ENCODE measurements around the gene MACF1.
"Not testable (repeated sequence)": the region's sequence is repeated elsewhere in the genome, so short reads cannot be mapped to it uniquely, and the experiment has no call there.

Gene MACF1, protein sequence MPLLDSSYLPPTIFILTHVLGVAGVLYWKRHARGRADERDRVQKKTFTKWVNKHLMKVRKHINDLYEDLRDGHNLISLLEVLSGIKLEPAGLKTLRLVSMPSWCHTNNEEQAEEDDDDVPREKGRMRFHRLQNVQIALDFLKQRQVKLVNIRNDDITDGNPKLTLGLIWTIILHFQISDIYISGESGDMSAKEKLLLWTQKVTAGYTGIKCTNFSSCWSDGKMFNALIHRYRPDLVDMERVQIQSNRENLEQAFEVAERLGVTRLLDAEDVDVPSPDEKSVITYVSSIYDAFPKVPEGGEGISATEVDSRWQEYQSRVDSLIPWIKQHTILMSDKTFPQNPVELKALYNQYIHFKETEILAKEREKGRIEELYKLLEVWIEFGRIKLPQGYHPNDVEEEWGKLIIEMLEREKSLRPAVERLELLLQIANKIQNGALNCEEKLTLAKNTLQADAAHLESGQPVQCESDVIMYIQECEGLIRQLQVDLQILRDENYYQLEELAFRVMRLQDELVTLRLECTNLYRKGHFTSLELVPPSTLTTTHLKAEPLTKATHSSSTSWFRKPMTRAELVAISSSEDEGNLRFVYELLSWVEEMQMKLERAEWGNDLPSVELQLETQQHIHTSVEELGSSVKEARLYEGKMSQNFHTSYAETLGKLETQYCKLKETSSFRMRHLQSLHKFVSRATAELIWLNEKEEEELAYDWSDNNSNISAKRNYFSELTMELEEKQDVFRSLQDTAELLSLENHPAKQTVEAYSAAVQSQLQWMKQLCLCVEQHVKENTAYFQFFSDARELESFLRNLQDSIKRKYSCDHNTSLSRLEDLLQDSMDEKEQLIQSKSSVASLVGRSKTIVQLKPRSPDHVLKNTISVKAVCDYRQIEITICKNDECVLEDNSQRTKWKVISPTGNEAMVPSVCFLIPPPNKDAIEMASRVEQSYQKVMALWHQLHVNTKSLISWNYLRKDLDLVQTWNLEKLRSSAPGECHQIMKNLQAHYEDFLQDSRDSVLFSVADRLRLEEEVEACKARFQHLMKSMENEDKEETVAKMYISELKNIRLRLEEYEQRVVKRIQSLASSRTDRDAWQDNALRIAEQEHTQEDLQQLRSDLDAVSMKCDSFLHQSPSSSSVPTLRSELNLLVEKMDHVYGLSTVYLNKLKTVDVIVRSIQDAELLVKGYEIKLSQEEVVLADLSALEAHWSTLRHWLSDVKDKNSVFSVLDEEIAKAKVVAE (N-terminal part only)

DNA sequence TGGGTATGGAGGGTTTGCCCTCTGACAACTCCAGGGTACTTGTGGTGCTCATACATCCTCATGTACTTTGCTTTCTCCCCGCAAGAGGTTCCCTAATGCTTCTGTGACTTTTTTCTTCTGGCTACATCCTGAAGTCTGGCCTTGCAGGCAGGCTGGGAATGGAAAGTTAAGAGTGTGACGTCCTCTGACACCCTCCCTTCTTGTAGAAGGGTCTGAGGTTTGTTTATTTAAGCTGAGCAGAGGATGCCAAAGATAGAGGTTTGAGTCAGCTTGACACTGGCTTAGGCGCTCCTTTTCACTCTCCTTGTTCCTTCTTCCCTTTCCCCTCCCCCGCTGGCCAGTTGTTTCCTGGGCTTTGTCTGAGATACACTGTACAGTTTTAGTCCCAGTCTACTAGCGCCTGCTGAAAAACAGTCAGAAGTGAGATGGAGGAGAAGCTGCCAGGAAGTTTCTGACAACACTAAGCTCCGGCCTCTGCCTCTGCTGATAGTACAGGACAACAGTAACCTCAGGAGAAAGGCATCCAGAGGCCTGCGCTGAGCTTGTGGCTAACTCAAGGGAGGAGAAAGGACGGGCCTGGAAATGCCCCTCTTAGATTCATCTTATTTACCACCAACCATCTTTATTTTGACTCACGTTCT, at the start of gene MACF1:
Gene MACF1 (plus strand): TSS at position 255 of the 641 bp plus-strand sequence. CDS start 328 bp downstream, at position 583.
- no peak for FAIRE-seq

DNA sequence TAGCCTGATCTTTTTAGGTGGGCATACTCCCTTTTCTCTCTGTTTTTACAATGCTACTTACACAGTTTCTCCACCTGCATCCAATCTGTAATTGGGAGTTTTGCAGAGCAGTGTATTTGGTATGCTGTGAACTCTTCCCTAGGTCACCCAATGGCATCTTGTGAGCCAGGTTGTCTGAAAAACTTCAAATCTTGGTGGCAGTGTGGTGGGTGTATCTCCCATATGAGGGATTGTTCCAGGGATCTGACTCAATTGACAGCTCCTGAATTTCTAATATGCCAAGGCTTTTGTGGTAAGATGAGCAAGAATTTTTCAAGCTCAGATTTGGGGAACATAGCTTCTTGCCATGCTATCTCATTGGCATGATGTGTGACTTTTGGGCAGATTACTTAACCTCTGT, 47.2 kb upstream of the MACF1 start:
- FAIRE-seq: no peak

DNA sequence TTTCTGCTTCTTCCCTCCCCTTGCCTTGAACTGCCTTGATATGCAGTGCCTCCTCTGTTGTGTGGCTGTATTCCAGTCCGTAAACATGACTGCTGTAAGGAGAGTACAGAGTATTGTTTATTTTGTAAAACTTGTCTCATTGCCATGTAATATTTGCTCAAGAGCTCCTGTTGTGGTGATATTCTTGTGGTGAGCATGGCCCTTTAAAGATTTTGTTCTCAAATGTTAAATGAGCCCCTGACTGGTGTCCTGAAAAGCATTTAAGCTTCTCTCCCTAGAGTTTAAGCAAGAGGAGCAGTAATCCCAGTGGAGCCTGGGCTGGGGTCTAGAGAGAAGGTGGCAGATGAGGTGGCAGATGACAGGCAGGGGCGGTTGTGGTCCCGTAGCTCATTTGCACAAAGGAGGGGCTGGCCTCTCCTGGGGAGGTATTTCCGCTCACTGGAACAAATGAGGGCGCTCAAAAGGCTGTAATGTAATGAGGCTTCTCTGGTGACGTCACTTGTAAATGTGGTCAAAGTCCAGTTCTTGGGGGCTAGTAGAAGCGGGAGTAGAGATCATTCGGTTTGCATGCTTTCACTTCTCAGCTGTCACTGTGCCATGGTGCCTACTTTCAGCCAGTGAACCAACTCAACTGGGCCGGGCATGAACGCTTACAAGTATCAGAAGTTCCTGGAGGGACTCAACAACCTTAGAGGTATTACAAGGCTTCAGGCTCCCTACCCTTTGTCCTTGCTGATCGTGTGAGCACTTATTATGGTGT, 46.0 kb upstream of the MACF1 start:
- FAIRE-seq: no peak

DNA sequence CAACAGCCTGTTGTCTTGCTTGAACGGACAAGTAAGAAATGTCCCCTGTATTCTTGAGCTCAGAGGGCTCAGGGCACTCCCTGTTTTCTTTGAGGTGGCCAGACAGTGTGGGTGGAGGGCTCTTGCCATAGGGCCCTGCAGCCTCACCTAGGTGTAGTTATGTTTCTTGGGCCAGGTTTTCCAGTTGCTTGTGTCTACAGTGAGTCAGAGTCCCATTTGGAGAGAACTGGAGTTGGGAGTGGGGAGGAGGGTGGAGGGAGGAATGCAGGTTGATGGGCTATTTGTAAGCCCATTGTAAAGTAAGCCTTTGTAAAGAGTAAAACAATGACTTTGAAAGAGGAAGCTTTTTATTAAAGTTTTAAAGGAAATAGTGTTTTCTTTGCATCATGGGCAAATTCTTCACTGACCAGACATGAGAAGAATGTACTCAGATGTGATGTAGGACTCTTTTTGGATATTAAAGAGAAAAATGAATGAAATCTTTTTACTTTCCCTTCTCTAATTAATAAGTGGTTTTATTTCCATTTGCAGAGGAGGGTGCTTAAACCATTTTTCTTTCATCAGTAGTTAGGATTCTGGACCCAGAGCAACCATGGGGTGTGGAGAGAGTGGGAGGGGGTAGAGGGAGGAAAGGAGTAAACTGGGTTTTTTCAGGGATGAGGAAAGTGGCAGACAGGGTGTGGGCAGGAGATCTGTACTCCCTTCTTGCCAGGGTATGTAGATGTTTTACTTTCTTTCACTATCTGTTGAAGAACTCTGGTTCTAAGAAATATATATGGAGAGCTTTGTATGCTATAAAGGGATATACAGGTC, 45.1 kb upstream of the MACF1 start:
- FAIRE-seq: no peak

DNA sequence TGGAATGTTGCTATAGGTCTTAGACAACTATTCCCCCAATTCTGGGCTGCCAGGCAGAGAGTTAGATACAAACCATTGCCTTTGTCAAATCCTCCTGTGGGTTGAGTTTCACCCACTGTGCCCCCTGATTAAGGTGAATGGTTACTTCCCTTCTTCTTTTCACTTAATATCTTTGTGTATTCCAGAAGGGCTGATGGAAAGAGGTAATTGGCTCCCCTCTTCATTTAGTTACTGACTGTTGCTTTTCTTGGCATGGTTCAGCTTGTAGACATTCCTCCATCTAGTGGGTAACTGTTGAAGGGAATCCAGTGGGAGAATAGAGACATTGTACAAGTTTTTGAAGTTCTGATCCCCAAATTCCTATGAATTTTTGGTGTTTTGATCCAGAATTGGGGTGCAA, 43.8 kb upstream of the MACF1 start:
- no peak for FAIRE-seq

DNA sequence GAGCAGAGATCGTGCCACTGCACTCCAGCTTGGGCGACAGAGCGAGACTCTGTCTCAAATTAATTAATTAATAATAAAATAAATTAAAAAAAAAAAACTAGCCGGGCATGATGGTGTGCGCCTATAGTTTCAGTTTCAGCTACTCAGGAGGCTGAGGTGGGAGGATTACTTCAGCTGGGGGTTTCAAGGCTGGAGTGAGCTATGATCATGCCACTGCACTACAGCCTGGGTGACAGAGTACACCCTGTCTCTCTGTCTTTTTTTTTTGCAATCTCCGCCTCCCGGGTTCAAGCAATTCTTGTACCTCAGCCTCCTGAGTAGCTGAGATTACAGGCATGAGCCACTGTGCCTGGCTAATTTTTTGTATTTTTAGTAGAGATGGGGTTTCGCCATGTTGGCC, 42.7 kb upstream of the MACF1 start:
- not testable (repeated sequence) for FAIRE-seq

DNA sequence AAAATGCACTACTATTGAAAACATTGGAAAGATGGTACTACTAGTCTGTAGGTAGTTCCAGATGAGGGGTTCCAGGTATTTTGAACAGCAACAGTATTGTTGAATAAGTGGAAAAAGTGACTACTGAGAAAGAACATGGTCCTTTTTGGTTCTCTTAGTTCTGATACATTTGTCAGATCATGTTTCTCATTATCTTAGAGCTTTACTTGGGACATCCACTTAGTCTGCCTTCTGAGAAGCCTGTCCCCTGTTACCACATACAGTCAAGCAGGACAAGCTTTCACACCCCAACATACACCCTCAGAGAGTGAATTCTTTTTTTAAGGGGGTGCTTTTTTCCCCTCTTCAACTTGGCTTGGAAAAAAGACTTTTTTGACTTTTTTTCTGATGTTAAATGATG, 41.0 kb upstream of the MACF1 start:
- no peak for FAIRE-seq

DNA sequence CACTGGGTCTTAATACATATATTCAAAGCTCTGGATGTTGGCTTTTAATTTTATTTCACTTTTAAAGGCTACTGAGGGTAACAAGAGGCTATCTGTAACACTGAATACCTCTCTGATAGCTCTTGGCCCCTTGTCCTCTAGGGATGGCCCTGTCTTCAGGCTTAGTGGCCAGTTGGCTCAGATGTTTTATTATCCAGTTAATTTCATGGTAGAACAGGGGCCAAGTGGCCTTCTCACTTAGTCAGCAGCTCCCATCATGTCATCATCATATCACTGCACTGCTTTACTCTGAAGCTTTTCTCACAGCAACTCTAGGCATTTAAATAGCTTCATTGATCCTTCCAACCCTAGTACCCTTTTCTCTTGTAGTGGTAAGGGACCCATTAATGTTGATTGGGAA, 40.2 kb upstream of the MACF1 start:
- no peak for FAIRE-seq

DNA sequence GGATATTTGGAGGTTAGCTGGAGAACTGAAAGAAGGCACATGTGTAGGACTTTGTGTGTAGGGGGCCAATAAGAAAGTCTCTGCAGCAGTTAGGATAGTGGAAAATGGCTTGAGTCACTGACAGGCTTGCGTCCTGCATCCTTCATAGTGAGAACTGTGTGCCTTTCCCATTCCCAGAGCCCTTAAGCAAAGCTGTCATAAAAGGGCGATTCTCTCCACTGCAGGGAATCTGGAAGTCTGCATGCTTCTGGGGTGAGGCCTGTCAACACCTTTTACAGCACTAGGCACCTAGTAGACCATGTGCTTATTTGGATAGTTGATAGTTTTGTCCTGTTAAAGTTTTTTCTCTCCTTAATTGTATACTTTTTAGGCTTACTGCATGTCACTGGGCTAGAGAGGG, 39.4 kb upstream of the MACF1 start:
- no peak for FAIRE-seq

DNA sequence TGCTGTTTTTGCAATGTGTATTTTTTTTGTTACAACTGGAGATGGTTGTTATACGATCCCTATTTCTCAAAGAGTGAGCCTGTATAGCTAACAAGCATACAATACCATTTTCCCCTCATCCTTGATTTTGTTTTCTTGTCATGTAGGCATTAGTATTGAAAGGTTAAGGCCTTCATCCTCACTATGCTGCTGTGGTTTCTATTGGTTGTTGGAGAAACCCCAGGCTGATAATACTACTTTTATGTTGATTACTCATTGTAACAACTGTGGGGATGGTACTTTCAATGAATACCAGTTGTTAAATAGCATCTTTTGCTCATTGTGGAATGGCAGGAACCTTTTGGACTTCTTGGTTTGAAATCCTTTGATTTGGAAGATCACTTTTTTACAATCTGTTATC, 39.0 kb upstream of the MACF1 start:
- FAIRE-seq: no peak

DNA sequence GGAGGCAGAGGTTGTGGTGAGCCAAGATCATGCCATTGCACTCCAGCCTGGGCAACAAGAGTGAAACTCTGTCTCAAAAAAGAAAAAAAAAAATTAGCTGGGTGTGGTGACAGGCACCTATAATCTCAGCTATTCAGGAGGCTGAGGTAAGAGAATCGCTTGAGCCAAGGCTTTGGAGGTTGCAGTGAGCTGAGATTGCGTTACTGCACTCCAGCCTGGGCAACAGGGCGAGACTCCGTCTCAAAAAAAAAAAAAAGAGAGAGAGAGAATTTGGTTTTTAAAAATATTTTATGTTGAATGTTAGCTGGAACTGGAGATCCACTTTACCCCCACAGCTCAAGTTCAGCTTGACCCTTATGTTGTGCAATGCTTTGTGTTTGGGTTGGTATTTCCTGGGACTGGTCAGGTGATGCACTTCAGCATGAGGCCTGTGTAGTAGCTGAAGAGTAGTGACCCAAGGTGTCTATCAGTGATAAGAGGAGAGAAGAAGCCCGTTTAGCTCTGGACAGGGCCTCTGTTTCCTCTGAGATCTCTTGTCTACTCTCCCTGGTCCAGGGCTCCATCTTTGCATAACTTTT, 36.8 kb upstream of the MACF1 start:
- no peak for FAIRE-seq

DNA sequence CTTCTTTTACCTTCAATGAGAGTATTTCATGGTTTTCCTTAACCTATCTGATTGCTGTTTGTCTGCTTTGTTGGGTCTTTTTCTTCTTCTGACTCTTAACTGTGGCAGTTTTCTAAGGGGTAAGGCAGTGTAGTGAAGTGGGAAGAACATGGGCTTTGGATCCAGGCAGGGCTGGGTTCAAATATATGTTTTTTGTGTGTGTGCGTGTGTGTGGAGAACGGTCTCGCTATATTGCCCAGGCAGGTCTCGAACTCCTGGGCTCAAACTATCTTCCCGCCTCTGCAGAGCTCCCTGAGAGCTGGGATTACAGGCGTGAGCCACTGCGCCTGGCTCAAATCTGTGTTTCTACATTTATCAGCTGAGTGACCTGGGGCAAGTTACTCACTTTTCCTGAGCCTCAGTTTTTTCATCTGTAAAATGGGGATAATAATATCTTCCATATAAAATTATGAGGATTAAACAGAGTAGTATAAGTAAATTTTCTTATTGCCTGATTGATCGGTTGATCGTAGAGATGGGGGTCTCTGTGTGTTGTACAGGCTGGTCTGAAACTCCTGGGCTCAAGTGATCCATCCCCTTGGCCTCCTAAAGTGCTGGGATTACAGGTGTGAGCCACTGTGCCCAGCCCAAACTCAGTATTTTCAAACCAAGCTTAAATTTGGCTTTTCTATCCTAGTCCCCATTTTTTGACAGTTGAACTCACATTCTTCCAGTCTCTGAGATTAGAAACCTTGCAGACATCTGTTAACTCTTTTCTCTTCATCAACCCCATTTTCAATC, 36.0 kb upstream of the MACF1 start:
- no peak for FAIRE-seq

DNA sequence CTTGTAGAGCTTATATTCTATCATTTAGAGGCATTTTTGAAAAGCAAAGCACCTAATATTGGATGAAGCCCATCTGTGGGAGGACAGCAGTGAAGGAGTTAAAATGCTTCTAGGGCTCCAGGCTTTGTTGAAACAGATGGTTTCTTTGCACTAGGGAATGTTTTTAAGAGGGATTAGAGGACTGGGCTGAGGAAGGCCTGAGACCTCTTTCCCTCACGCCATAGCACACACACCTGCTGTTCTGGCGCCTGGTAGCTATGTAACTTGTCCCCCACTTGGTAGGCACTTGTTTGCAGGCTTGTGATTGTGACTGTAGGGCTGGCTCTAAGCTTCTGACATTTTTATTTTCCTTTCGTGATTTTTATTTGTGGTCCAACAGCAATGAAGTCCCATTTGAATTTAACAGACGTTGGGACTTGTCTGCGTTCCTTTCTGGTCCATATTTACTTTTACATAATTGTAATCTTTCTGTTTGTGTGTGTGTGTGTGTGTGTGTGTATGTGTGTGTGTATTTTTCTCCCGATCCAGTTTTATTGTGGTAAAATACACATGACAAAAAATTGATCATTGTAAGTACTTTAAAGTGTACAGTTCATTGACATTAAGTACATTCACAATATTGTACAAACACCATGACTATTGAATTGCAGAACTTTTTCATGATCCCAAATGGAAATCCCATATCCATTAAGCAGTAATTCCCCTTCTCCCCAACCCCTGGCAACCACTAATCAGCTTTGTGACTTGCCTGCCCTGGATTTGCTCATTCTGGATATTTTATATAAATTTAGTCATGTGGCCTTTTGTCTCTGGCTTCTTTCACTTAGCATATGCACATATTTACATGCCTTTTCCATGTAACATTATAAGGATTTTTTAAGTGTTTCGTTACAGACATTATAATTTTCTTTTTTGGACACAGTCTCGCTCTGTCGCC, 33.5 kb upstream of the MACF1 start:
- no peak for FAIRE-seq

DNA sequence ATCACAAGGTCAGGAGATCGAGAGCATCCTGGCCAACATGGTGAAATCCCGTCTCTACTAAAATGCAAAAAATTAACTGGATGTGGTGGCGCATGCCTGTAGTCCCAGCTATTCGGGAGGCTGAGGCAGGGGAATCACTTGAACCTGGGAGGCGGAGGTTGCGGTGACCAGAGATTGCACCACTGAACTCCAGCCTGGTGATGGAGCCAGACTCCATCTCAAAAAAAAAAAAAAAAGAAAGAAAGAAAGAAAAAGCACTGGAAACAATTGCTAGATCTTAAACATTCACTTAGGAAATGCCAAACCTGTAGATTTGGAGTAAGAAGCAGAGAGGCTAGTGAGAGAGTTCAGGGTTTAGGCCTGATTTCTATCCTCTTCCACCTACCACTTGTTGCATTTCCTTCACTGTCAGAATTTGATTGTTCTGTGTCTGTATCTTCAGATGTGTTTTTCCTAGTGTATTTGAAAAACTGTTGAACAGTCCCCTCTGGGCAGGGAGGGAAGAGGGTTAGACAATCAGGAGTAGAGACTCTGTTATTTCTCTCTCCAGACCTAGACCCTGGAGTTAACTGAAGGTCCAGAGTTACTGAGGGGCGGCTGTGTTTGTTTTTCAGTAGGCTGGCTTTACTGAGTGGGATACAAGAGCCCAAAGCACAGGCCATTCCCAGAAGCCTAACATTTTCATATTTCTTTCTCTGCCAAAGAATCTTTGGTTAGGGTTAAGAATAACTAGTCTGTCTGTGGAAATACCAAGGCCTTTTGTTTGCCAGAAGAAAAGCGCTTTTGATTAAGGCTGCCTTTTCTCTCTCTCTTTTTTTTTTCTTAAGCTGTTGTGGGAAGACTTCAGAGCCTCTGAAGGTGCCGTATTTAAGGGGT, 31.1 kb upstream of the MACF1 start:
- no peak for FAIRE-seq

DNA sequence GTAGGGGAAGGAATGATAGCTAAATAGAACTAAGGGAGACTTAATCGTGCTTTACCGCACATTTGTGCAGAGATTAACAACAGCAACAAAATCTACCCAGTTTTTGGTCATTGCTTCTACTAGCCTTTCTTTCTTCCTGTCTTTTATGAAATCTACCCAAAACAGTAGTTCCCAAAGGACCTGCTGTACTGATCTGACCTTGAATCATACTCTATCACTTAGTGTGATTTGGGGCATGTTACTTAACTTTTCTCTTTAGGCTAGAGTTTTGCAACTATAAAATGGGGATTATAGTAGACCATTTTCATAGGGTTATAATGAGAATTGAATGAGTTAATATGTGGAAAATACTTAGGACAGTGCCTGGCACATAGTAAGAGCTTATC, 30.5 kb upstream of the MACF1 start:
- no peak for FAIRE-seq

DNA sequence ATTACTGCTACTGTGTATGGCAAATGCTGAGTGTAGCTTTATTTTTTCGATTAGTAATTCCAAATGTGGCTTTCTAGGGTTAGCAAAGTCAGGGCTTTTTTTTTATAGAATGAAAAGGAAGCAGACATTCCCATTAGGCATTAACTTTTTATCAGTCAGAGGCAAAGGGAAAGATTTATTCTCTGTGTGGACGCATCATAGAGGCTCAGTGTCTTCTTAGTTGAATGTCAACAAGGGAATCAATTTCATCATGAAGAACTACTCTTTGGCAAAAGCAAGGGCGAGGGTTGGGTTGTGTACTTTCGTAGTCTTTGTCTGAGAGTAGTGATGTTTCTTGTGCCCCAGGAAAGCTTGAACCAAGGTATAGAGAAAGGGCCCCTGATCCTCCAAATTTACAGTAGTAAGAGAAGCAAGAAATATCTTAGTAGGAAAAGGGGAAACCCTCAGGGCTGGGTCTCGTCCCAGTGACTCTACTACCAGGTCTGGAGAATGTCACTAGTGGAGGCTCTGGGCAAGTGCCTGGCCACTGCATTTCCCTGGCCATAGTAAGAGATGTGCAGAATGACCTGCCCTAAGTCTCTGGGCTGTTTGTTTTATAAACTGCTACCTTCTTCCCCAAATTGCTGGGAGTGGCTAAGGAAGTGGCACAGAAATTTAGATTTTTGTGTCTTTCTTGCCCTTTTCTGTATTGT, 30.0 kb upstream of the MACF1 start:
- FAIRE-seq: no peak

DNA sequence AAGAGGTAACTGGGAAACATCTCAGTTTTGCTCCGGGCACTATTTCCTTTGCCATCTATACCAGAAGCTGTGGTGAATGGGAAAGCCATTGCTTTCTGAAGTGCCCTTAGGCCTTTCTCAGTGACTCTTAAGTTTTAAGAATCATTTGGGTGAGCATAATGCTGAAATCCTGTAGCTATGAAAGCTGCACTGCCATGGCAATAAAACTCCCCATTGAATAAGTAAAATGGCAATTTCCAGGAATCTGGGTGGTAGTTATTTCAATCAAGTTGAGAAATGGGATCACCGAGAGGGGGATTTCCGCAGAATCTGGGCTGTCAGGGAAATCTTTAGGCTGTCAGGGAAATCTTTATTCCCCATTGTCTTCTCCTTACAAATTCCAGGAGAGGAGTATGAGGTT, 26.8 kb upstream of the MACF1 start:
- FAIRE-seq: no peak

Data from colon (tissue), 2 donors.